T-helper 1 cell (primary cell): ENCODE results near the gene MTERF4.
"Not testable (repeated sequence)": the region's sequence is repeated elsewhere in the genome, so short reads cannot be mapped to it uniquely, and the experiment has no call there.

Experiments
- DNase-seq, 5 donors: peaks; one replicate each; pipeline ENCODE4 v3.0.0-alpha.2; 2012 to 2020

Gene MTERF4

GRCh38 chr2:241110607-241111439 is 8.7 kb upstream of the MTERF4 start:
- no peak for DNase-seq

- DNase-seq = no peak
Observed at GRCh38 chr2:241110089-241110606, 8.1 kb upstream of the MTERF4 start.

DNA sequence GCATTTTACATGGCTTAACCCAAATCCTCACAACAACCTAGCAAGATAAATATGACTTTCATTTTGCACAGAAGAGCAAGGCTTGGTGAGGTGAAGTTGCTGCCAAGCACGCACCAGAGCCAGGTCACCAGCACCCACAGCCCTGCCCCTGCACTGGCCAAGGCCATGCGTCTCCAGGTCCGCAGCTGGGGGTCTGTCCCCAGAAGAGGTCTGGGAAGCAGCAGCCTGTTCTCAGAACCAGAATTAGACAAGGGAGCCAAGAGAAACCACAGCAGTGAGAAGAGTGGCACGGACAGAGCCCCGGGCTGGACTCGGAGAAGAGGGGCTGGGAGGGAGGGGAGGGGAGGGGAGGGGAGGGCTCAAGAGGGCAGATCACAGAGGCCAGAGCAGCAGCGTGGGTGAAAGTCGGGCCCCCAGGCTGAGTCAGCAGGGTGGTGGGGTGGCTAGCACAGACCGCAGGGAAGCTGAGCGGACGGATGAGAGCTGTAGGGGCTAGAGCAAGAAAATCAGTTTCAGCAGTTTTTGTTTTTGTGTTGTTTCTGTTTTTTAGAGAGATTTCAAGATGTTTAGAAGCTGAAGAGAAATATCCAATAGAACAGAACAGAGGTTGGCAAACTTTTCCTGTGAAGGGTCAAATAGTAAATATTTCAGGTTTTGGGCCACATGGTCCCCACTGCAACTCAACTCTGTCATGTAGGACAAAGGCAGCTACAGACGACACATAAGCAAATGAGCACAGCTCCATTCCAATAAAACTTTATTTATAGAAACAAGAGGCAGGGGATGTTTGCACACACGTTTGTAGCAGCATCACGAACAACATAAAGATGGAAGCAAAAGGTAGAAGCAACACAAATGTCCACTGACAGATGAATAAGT is 7.4 kb upstream of the MTERF4 start:
- peak in 1 of 5 donors; percentile 33 for DNase-seq

GRCh38 chr2:241108271-241109209 is 6.5 kb upstream of the MTERF4 start:
- peak in 2 of 5 donors; percentile 39 to 41 for DNase-seq

GRCh38 chr2:241107031-241107783 is 5.1 kb upstream of the MTERF4 start:
- DNase-seq = no peak

DNA sequence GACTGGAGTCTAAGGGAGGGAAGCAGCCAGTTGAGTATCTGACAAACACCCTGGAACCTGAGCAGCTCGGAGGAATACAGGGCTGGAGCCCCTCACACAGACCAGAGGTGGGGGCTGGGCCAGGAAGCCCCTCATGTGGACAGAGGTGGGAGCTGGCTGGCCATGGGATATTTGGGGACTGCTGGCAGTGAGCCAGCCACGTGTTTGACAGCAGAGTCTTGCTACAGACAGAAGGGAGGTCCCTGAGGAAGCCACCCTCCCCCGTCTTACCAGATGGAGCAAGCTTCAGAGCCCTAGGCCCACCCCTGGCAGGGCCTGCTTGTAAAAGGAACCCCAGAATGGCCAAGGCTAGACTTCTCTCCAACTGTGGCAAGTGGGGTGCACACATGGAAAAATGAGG is 3.6 kb upstream of the MTERF4 start:
- no peak for DNase-seq

DNA sequence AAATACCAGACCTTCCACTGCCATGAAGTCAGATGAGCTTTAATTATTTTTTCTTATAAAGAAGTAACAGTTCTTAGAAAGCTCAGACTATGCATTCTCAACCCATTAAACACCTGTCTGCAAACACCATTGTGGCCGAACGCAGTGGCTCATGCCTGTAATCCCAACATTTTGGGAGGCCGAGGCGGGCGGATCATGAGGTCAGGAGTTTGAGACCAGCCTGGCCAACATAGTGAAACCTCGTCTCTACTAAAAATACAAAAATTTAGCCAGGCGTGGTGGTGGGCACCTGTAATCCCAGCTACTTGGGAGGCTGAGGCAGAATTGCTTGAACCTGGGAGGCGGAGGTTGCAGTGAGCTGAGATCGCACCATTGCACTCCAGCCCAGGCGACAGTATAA is 2.5 kb upstream of the MTERF4 start:
- DNase-seq = not testable (repeated sequence)

DNA sequence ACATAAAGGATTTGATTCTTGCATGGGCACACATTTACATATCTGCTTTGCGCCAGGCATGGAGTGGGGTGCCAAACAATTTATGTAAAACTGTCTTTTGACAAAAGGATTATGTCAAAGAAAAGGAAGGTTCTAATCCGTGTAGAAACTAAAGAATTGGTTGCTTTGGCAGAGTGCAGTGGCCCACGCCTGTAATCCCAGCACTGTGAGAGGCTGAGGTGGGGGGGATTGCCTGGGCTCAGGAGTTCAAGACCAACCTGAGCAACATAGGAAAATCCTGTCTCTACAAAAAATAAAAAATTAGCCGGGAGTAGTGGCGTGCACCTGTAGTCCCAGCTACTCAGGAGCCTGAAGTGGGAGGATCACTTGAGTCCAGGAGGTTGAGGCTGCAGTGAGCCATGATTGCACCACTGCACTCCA is 1.1 kb upstream of the MTERF4 start:
- DNase-seq = no peak

DNA sequence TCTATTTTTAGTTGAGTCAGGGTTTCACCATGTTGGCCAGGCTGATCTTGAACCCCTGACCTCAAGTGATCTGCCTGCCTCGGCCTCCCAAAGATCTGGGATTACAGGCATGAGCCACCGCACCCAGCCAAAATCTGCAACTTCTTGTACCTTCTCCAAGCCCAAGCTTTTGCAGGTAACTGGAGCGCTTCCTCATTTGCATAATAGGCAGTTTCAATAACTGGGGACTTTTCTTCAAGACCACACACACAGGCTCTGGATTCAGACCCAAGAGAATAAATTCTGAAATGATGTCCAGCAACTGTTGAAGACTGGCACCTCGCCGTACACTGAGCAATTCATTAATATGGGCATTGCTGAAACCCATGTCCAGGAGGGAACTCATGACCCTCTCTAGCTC is 2.8 kb downstream of the MTERF4 start:
- DNase-seq = no peak

- DNase-seq = peak in 1 of 5 donors; percentile 18
Observed at GRCh38 chr2:241096979-241097378, 5.1 kb downstream of the MTERF4 start.

DNA sequence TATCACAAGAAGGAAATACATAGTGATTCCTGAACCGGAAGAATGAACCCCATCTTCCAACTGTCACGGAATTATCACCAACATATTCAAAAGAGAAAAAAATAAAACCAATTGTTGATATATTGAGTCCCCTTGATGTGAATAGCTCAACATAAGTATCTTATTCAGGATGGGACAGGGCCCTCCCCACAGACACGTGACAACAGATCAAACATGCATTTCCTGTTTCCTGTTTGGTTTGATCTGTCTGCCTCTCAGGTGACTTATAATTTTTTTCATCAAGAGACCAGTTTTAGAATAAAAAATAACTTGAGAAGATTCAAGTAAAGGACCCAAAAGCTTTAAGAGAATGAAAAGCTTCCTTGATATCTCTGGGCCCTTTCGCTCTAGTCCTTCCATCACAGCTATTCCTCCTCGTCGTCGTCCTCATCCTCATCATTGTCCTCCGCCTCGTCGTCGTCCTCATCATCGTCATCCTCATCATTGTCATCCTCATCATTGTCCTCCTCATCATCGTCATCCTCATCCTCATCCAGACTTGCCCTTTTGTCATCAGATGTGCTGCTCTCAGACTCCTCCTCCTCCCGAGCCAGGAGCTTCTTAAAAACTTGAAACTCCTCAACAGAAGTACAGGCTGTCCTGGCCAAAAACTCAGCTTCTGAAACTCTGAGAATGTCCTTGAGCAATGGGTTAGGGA is 6.3 kb downstream of the MTERF4 start:
- peak in 4 of 5 donors; percentile 42 to 62 (median 58) for DNase-seq

GRCh38 chr2:241094924-241095420 is 7.1 kb downstream of the MTERF4 start:
- no peak for DNase-seq

GRCh38 chr2:241094172-241094571 is 7.9 kb downstream of the MTERF4 start:
- no peak for DNase-seq

DNA sequence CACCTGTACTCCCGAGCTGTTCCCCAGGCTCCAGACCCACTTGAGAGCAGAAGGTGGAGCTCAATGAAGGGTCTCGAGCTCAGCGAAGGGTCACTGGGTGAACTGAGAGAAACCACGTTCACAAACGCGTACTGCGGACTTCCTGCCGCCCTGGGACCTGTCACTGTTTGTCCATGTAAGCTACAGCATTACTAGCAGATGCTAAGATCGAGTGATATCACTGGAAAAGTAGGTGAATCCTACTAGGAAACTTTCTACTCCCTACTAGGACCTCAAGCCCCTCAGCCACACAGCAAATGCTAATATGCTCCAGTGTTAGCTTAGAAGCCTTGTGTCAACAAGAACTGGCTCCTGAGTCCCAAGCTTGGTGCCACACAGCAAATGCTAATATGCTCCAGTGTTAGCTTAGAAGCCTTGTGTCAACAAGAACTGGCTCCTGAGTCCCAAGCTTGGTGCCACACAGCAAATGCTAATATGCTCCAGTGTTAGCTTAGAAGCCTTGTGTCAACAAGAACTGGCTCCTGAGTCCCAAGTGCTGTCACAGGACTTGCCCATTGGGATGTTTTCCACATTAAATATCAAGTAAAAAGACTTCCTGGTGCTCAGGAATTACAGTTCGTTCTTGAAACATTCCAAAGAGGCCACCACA is 8.8 kb downstream of the MTERF4 start:
- not testable (repeated sequence) for DNase-seq

DNA sequence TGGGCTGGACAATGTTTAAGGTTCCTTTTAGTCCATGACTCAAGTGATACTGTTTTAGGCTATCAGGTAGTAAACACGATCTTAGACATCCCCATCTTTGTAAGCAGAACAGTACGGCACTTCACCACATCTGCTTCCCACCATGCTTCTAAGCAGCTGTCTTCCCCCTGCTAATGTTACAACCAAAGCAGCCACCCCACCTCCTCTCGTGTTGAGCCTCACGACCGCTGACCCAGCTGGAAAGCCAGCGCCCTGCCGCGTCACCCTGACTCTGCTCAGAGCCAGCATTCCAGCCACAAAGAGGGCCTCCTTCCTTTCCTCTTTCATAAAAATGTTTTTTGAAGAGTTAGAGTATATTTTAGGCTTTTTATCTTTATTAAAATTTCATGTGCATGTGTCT is 9.4 kb downstream of the MTERF4 start:
- no peak for DNase-seq

GRCh38 chr2:241091734-241092445 is 10.2 kb downstream of the MTERF4 start:
- DNase-seq = no peak

DNA sequence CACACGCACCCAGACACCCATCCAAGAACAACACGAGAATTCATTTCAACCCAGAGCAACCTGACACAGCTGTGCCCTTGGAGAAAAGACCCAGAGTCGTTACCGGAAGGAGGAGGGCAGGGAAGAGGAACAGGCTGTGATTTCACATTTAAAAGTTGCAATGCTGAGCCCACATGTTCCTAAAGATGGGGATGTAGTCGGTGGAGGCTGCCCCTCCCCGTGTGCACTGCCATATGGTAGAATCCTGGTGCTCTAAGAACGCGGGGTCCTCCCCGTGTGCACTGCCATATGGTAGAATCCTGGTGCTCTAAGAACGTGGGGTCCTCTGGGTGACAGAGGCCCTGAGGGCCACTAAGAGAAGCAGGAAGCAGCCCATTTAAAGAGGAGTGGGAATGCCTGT is 10.9 kb downstream of the MTERF4 start:
- no peak for DNase-seq

DNA sequence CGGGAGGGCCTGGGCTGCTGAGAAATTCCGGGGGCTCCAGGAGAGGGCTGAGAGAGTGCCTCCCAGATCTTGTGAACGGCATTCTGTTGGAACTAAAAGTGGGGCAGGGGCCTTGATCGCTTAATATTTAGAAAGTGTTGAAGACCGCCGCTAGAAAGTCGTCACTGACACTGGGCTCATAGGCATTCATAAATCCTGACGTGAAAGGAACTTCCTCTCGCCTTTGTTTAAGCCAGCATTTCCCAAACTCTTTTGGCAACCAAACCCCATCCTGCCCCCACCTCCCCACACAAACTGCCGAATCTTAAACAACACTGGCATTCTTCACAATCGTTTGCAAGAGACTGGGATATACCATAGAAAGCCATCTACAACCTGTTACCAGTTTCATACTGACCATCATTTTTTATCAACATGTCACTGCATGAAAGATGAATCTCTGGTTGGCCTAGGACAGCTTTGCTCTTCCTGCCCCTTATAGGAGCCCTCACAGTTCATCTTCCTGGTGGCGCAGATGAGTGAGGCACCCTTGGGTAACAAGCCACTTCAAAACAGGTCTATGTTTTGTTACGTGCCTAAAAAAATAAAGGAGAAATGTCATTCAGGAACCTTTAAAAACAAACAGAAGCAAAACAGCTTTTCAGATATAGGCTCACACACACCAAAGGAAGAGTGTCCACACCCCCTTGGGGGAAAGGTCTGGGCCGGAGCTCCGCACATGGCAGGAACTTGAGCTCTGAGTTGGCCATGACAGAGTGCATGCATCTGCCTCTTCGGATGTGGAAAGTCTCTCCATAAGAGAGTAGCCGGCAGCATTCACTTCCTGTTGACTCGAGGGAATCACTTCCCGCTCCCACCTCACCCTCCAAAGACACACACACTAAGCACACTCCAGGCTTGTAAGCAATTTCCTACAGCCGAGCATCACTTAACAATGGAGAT is 13.0 kb downstream of the MTERF4 start:
- no peak for DNase-seq
